BE2C (cell line): ENCODE data around the gene PARP2.

ENCODE experiments used
- DNase-seq: peaks from one replicate; pipeline ENCODE4 v3.0.0-alpha.2; 2020
- H3K27me3 ChIP-seq: fragments of 250-450 bp; sonication (Bioruptor Pico); 2 replicates; pipeline ENCODE4 v1.5.1; 2020; ENCODE audit warnings: mild to moderate bottlenecking
- H3K36me3 ChIP-seq: fragments of 250-450 bp; sonication (Bioruptor Pico); 2 replicates; pipeline ENCODE4 v1.5.1; 2020; ENCODE audit warnings: mild to moderate bottlenecking
- H3K4me1 ChIP-seq: fragments of 250-450 bp; sonication (Bioruptor Pico); 2 replicates; pipeline ENCODE4 v1.5.1; 2020
- H3K4me3 ChIP-seq: 2 replicates; pipeline ENCODE4 v1.5.1; 2011; ENCODE audit warnings: low read depth, low read length
- H3K9me3 ChIP-seq: fragments of 250-450 bp; sonication (Bioruptor Pico); 2 replicates; pipeline ENCODE4 v1.5.1; 2020
- TF ChIP-seq, protein P1 (sequence below): IDR thresholded peaks from 2 replicates; pipeline ENCODE4 v1.5.1; 2012; ENCODE audit warnings: mild to moderate bottlenecking, low read depth, low read length

Gene PARP2

DNA sequence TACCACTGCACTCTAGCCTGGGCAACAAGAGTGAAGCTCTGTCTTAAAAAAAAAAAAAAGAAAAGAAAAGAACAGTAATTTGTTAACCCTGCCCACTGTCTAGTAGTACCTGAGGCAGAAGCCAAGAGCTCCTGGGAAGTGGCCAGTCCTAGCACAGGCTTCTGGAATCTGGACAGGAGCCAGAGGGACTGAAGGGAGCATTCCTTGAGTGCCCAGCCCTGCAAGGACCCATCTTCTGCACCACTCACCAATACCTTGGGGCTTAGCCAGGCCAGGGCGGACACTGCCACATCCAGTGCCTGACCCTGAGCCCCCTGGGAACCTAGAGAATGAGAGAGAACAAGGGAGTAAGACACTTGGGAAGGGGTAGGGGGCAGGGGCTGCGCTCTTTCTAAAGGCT is 33.7 kb downstream of the PARP2 start:
- no peak for DNase-seq
- H3K4me1 ChIP-seq: no peaks in the 10 kb centered on the region
- no peaks in the 10 kb centered on the region for H3K9me3 ChIP-seq
- H3K36me3 ChIP-seq: no peaks in the 10 kb centered on the region
- TF ChIP-seq, protein P1, sequence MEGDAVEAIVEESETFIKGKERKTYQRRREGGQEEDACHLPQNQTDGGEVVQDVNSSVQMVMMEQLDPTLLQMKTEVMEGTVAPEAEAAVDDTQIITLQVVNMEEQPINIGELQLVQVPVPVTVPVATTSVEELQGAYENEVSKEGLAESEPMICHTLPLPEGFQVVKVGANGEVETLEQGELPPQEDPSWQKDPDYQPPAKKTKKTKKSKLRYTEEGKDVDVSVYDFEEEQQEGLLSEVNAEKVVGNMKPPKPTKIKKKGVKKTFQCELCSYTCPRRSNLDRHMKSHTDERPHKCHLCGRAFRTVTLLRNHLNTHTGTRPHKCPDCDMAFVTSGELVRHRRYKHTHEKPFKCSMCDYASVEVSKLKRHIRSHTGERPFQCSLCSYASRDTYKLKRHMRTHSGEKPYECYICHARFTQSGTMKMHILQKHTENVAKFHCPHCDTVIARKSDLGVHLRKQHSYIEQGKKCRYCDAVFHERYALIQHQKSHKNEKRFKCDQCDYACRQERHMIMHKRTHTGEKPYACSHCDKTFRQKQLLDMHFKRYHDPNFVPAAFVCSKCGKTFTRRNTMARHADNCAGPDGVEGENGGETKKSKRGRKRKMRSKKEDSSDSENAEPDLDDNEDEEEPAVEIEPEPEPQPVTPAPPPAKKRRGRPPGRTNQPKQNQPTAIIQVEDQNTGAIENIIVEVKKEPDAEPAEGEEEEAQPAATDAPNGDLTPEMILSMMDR: no peak
- H3K4me3 ChIP-seq: no peak overlapping the region
- H3K27me3 ChIP-seq: no peaks in the 10 kb centered on the region

DNA sequence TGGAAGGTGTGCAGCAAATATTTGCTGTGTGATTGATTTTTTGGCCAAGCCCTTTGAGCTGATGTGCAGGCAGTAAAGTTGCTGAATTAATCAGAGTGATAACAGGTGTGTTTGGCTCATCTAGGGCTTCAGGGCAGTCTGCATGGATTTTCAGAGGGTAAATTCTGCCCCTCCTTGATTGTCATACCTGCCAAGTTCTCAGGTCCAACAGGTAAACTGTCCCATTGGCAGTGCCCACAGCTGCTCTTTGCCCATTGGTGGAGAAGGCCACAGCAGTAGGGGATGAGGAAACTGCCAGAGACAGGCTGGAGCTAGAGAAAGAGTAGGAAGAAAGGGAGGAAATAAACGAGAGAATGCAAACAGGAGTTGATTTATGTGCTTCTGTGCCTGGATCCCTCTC is 36.3 kb downstream of the PARP2 start:
- no peak overlapping the region for H3K4me3 ChIP-seq
- no peaks in the 10 kb centered on the region for H3K27me3 ChIP-seq
- no peaks in the 10 kb centered on the region for H3K36me3 ChIP-seq
- TF ChIP-seq, protein P1: no peak
- no peak for DNase-seq
- H3K9me3 ChIP-seq: no peaks in the 10 kb centered on the region
- no peaks in the 10 kb centered on the region for H3K4me1 ChIP-seq

DNA sequence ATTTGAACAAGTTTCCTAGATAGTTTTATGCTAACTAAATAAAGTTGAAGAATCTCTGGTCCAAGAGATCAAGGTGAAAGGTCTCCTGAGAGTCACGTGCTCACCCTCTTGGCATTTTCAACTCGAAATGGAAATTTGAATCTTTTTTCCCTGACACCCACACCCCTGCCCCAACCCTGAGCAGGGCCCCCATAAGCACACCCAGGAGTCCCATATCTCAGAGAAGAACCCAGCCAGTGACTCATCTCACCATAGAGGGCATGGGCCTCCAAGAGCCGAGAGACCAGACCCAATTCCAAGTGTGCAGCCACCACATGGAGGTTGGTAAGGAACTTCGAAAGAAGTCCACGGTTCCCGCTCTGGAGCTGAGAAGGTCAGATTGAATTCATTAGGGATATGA is 37.2 kb downstream of the PARP2 start:
- H3K27me3 ChIP-seq: no peaks in the 10 kb centered on the region
- H3K9me3 ChIP-seq: no peaks in the 10 kb centered on the region
- TF ChIP-seq, protein P1: no peak
- H3K4me1 ChIP-seq: no peaks in the 10 kb centered on the region
- H3K36me3 ChIP-seq: no peaks in the 10 kb centered on the region
- H3K4me3 ChIP-seq: no peak overlapping the region
- no peak for DNase-seq

DNA sequence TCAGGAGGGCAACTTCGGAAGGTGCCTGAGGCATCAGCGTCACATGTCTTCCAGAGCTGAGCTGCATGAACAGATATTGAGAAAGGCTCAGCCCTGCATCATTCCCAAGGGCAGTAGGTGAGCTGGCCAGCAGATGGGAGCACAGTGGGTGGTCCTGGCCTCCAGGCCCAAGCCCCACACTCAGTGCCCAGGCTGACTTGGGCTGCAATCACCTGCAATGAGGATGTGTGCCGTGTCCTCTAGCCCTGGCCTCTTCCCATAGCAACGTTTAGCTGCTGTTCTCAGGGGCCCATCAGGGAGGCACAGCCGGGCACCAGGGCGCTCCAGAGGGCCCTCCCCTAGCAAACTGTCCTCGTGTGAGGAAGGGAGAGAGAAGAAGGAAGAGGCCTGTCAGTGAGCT is 37.9 kb downstream of the PARP2 start:
- no peaks in the 10 kb centered on the region for H3K27me3 ChIP-seq
- no peak overlapping the region for H3K4me3 ChIP-seq
- H3K36me3 ChIP-seq: no peaks in the 10 kb centered on the region; the same call in 1 of the 2 replicates
- TF ChIP-seq, protein P1: no peak
- no peaks in the 10 kb centered on the region for H3K4me1 ChIP-seq
- no peak for DNase-seq
- no peaks in the 10 kb centered on the region for H3K9me3 ChIP-seq

DNA sequence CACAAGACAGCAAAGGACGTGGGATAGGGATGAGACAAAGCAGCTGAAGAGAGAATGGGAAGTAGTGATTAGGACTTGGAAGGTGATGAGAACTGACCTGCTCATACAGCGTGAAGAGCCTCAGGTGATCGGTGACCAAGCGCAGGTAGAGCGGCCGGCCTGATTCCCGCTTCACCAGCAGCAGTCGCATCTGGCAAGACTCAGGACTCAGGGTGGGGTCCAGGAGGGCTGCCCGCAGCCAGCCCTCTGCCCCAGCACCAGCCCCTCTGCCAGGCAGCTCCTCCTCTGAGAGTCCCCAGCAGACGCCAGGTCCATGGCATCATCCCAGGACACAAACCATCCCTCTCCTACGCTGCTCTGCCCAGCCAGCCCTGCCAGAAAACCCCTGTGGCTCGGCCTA is 39.1 kb downstream of the PARP2 start:
- H3K4me1 ChIP-seq: no peaks in the 10 kb centered on the region
- TF ChIP-seq, protein P1: no peak
- no peaks in the 10 kb centered on the region for H3K9me3 ChIP-seq
- no peak for DNase-seq
- H3K27me3 ChIP-seq: no peaks in the 10 kb centered on the region
- H3K4me3 ChIP-seq: no peak overlapping the region
- H3K36me3 ChIP-seq: no peaks in the 10 kb centered on the region; the same call in 1 of the 2 replicates

DNA sequence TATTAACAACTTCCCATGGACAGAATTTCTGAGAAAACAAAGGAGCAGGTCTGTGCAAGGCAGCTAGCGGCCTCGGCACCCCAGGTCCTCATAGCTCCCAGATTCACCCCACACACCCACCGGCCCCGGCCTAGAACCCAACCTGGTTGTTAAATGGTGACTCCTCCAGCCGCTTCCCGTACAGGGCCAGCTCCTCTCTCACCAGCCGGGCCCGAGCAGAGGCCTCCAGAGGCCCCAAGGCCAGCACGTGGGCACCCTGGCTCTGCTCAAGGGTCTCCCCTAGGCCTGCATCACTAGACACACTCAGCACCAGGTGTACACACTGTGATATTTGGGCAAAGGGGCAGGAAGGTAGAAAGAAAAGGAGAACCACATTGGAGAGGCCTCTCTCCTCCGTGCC is 39.6 kb downstream of the PARP2 start:
- H3K36me3 ChIP-seq: no peaks in the 10 kb centered on the region; the same call in 1 of the 2 replicates
- no peak overlapping the region for H3K4me3 ChIP-seq
- H3K9me3 ChIP-seq: no peaks in the 10 kb centered on the region
- TF ChIP-seq, protein P1: no peak
- H3K4me1 ChIP-seq: no peaks in the 10 kb centered on the region
- DNase-seq: no peak
- no peaks in the 10 kb centered on the region for H3K27me3 ChIP-seq
